Natural killer cell (primary cell): ENCODE measurements around the gene WDR7. TPM values are rescaled to one million over a fixed set of nuclear protein-coding genes. Genes with fewer than 3 reads are reported as not detected.

Source experiments
- ATAC-seq, 3 donors: fragments of 150-1000 bp in 2 of 3; fragments of 200-7000 bp in 1 of 3; cut with Tn5 transposase; 1 replicate in 1 of 3; 2 replicates in 2 of 3; pipeline ENCODE4 v1.10.0; 2021; ENCODE audit warnings: mild to moderate bottlenecking in 2 of 3, moderate library complexity in 2 of 3
- DNase-seq, 2 donors: peaks; one replicate each; pipeline versions ENCODE4 v3.0.0 to v3.0.0-alpha.2; 2013 to 2021; ENCODE audit warnings: mixed read lengths in 1 of 2
- H3K27ac ChIP-seq: one replicate; pipeline ENCODE4 v1.5.1; 2013; ENCODE audit warnings: mild to moderate bottlenecking, low read length
- H3K27me3 ChIP-seq: one replicate; pipeline ENCODE4 v1.6.1; 2013; ENCODE audit warnings: low read length; ENCODE audit not compliant: control insufficient read depth, insufficient read depth
- H3K36me3 ChIP-seq: one replicate; pipeline ENCODE4 v1.6.1; 2013; ENCODE audit warnings: low read length; ENCODE audit not compliant: control insufficient read depth, insufficient read depth
- H3K4me1 ChIP-seq: one replicate; pipeline ENCODE4 v1.6.1; 2013; ENCODE audit warnings: low read length; ENCODE audit not compliant: control insufficient read depth, insufficient read depth
- H3K4me3 ChIP-seq: one replicate; pipeline ENCODE4 v1.5.1; 2013; ENCODE audit warnings: low read length
- H3K9me3 ChIP-seq: one replicate; pipeline ENCODE4 v1.6.1; 2013; ENCODE audit warnings: low read length; ENCODE audit not compliant: control insufficient read depth, insufficient read depth
- H3K27ac Mint-ChIP-seq, 2 donors: one replicate each; pipeline ENCODE4 v1.8.0; 2022; ENCODE audit warnings: mild to moderate bottlenecking in 2 of 2, mixed read lengths in 2 of 2, moderate library complexity in 1 of 2
- H3K27me3 Mint-ChIP-seq, 2 donors: one replicate each; pipeline ENCODE4 v1.8.0; 2022; ENCODE audit warnings: low read depth in 2 of 2, mixed read lengths in 2 of 2
- H3K36me3 Mint-ChIP-seq: one replicate; pipeline ENCODE4 v1.8.0; 2022; ENCODE audit warnings: mixed read lengths
- H3K4me1 Mint-ChIP-seq, 2 donors: one replicate each; pipeline ENCODE4 v1.8.0; 2022; ENCODE audit warnings: mixed read lengths in 2 of 2
- H3K4me3 Mint-ChIP-seq: one replicate; pipeline ENCODE4 v1.8.0; 2022; ENCODE audit warnings: mild to moderate bottlenecking, moderate library complexity, mixed read lengths
- H3K9me3 Mint-ChIP-seq, 2 donors: one replicate each; pipeline ENCODE4 v1.8.0; 2022; ENCODE audit warnings: mixed read lengths in 2 of 2
- WGBS: methylation state at CpG from one replicate; pipeline ENCODE4 v1.1.7; 2013; ENCODE audit warnings: missing lambda C conversion rate; ENCODE audit not compliant: insufficient coverage; 5-methylcytosine and 5-hydroxymethylcytosine counted together
- intact Hi-C: fragments of 100-400 bp; cut with micrococcal nuclease; formaldehyde crosslinking; loops from one replicate; pipeline ENCODE4 v1.14.2; 2022
- total RNA-seq, 4 donors: library from RNA; stranded (reverse); fragments of 120-200 nt in 1 of 4; gene quantifications; one replicate each; pipeline versions ENCODE4 v1.2.3 to v1.2.4, GENCODE V29; 2013 to 2022
- TF ChIP-seq, protein P1 (sequence below): fragments of 200-600 bp; IDR thresholded peaks from one replicate; pipeline ENCODE4 v1.8.0; 2022; ENCODE audit warnings: antibody characterized with exemption

Gene WDR7
- total RNA-seq, 3 donors from 2014 or later (not counting 1 experiment from before 2014, with no cell fraction given) = 71.1 to 103 (median 77.3) TPM

DNA sequence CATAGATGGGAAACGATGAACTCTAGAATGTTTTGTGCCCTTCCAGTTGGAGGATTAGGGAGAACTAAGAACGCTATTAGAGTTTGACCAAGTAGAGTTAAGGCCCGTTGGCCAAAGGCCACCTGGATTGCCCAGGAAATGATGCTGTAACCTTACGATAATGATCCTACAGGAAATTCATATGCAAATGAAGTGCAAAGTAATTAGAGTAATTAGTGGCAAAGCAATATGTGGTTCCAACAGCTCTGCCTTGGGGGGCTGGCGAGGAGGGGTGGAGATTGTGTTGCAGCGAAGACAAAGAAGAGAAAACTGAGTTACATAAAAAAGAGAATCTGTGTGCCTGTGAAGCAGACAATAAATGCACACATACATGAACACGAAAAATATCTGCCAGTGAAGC, 434.2 kb downstream of the WDR7 start:
- Histone ChIP-seq H3K36me3 (no peaks in the 10 kb centered on the region), H3K9me3 (no peaks in the 10 kb centered on the region), H3K27me3 (no peaks in the 10 kb centered on the region), H3K4me3 (no peak overlapping the region), H3K27ac (no peak overlapping the region), H3K4me1 (peaks cover 7% of the 10 kb centered on the region)
- peaks cover 16 to 18% of the 10 kb centered on the region in 2 donors for H3K4me1 Mint-ChIP-seq
- TF ChIP-seq, protein P1, sequence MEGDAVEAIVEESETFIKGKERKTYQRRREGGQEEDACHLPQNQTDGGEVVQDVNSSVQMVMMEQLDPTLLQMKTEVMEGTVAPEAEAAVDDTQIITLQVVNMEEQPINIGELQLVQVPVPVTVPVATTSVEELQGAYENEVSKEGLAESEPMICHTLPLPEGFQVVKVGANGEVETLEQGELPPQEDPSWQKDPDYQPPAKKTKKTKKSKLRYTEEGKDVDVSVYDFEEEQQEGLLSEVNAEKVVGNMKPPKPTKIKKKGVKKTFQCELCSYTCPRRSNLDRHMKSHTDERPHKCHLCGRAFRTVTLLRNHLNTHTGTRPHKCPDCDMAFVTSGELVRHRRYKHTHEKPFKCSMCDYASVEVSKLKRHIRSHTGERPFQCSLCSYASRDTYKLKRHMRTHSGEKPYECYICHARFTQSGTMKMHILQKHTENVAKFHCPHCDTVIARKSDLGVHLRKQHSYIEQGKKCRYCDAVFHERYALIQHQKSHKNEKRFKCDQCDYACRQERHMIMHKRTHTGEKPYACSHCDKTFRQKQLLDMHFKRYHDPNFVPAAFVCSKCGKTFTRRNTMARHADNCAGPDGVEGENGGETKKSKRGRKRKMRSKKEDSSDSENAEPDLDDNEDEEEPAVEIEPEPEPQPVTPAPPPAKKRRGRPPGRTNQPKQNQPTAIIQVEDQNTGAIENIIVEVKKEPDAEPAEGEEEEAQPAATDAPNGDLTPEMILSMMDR = no peak
- peaks cover 15 to 38% of the 10 kb centered on the region in 2 donors for H3K27me3 Mint-ChIP-seq
- no peaks in the 10 kb centered on the region for H3K9me3 Mint-ChIP-seq
- H3K36me3 Mint-ChIP-seq = no peaks in the 10 kb centered on the region
- no peak overlapping the region for H3K4me3 Mint-ChIP-seq
- DNase-seq (no peak), ATAC-seq (no peak)
- no peak overlapping the region for H3K27ac Mint-ChIP-seq
- intact Hi-C loops = no loop called here
- WGBS = 81% methylated on average over 7 of the region's 7 CpGs

DNA sequence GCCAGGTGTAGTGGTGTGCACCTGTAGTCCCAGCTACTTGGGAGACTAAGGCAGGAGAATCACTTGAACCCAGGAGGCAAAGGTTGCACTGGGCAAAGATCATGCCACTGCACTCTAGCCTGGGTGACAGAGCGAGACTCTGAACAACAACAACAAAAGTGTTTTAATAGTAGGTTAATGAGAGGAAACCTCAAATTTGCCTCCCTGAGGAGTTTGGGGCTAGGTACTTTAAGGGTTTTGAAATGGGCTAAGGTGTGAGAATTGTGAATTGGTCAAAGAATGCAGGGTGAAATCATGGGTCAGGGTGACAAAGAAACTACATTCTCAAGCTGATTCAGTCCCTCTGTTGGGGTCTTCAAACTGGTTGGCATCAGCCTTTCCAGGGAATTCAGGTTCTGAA, 435.0 kb downstream of the WDR7 start:
- DNase-seq (no peak), ATAC-seq (no peak)
- no peak overlapping the region for H3K27ac Mint-ChIP-seq
- intact Hi-C loops = no loop called here
- TF ChIP-seq, protein P1 = no peak
- H3K36me3 Mint-ChIP-seq = no peaks in the 10 kb centered on the region
- 61% methylated on average over 1 of the region's 1 CpG for WGBS
- peaks cover 15 to 38% of the 10 kb centered on the region in 2 donors for H3K27me3 Mint-ChIP-seq
- Histone ChIP-seq H3K27me3 (no peaks in the 10 kb centered on the region), H3K4me1 (peaks cover 7% of the 10 kb centered on the region), H3K36me3 (no peaks in the 10 kb centered on the region), H3K4me3 (no peak overlapping the region), H3K27ac (no peak overlapping the region), H3K9me3 (no peaks in the 10 kb centered on the region)
- no peak overlapping the region for H3K4me3 Mint-ChIP-seq
- peaks cover 16 to 18% of the 10 kb centered on the region in 2 donors for H3K4me1 Mint-ChIP-seq
- no peaks in the 10 kb centered on the region for H3K9me3 Mint-ChIP-seq

Other genes with a start within 250 kb of the WDR7 start
- 10 to 100 TPM; 43.2 to 44.8 (median 44.0) TPM for gene TXNL1, start 12.8 kb upstream of the WDR7 start, total RNA-seq